AG08396 (cell line): Measurements from ENCODE around the gene HS3ST6.
"Not testable (repeated sequence)": the region's sequence is repeated elsewhere in the genome, so short reads cannot be mapped to it uniquely, and the experiment has no call there.

Experiments used
- DNase-seq: peaks from one replicate; pipeline ENCODE4 v3.0.0; 2012; ENCODE audit warnings: low spot score, mixed read lengths

HS3ST6 gene

DNA sequence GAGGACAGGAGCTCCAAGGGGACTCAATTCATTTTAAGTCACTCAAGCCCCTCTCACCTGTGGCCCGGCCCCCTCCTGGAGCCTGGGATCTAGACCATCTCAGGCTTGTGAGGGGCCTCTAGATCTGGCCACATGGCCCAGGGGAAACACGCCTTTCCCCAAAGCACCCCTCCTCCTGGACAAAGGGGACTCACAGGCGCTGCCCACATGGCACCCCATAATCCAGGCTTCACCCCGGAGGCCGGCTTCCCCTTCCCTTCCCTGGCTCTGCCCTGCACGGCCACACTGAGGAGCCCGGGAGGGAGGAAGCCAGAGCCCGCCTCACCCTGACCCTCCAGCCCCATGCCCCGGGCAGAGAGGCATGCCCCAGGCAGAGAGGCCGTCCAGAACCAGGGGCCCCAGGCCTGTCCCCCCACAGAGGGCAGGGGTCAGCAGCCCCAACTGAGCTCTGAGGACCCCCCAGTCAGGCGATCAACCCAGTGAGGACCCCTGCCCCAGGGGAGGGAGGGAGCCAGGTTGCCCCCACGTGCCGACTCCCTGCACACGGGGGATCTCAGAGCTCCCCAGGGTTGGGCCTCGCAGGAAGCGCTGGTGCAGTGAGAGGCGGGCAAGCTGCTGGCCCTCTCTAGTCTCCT, 10.9 kb downstream of the HS3ST6 start:
- DNase-seq = no peak

DNA sequence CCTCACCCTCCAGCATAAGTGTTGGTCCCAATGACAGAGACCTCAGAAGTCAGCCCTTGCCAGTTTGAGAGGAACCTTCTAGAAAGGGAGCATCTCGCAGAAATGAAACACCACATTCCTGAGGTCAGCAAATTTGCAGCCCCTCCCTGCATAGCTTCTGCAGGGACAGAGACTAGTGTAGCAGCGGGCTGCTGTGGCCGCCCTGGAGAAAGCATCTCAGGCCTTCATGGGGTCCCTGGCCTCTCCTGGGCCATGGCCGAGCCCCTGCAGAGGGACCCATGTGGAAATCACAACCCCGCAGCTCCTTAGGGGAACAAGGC, 11.4 kb downstream of the HS3ST6 start:
- DNase-seq = no peak

DNA sequence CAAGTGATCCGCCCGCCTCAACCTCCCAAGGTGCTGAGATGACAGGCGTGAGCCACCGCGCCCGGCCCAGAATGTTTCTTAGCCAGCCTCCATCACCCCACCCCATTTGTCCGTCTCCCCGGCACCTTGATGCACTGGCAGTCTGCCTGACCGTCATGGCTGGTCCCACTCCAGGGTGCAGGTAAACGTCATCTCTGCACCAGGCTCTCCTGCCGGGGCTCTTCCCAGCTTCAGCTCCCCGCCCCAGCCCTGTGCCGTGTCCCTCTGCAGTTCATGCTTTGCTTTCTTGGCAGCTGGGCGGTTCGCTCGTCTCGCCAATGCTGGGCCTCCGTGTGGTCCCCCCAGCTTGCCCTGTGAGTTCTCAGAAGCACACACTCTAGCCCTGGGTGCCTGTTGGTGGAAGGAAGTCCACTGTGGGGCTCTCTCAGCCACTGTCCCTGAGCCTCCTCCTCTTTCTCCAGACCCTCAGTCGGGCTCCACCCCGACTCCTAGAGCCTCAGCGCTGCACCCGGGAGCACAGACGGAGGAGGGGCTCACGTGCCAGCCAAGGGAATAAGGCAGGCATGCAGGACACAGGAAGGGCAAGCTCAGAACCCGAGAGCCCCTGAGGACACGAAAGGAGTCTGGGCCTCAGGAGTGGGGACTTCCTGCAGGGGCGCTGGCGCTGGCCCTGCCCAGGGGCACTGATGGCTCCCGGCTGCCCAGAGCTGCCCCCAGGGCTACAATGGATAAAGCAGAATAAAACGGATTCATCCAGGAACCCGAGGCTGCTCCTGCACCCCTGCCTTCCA, 12.0 kb downstream of the HS3ST6 start:
- DNase-seq = no peak

- no peak for DNase-seq
Observed at GRCh38 chr16:1903845-1904840, 14.1 kb downstream of the HS3ST6 start.

- no peak for DNase-seq
Observed at GRCh38 chr16:1903220-1903574, 15.0 kb downstream of the HS3ST6 start.

GRCh38 chr16:1902547-1903219, 15.5 kb downstream of the HS3ST6 start:
- DNase-seq = no peak

GRCh38 chr16:1900452-1900774, 17.8 kb downstream of the HS3ST6 start:
- no peak for DNase-seq

GRCh38 chr16:1899641-1900451, 18.4 kb downstream of the HS3ST6 start:
- no peak for DNase-seq

GRCh38 chr16:1897692-1898091, 20.5 kb downstream of the HS3ST6 start:
- DNase-seq = not testable (repeated sequence)

DNA sequence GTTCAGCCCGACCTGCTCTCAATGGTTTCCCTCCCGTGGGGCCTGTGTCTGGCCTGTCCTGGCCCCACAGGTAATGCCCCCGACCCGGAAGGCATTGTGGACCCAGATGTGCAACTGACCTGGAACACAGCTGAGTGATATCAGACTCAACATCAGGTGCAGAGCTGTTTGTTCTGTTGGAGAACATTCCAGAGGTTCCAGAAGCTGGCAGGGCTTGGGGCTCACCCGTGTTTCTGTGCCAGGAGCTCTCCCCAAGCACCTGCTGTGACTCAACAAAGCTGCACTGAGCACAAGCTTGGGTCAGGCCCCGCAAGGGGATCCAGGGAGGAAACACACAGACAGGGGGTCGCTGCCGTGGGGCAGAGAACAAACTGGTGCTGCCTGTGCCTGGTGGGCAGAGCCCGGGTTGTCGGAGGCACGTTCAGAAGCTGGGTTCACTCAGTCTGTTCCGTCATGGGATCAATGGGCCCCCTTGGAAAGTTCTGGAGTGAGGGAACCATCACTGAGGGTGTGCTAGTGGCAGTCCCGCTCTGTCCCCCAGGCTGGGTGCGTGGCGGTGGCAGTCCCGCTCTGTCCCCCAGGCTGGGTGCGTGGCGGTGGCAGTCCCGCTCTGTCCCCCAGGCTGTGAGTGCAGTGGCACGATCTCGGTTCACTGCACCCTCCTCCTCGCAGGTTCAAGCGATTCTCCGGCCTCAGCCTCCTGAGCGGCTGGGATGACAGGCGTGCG, 22.1 kb downstream of the HS3ST6 start:
- no peak for DNase-seq

GRCh38 chr16:1895068-1895467, 23.1 kb downstream of the HS3ST6 start:
- DNase-seq = no peak

- no peak for DNase-seq
Observed at GRCh38 chr16:1890708-1891050, 27.5 kb downstream of the HS3ST6 start.

- no peak for DNase-seq
Observed at GRCh38 chr16:1890024-1890707, 28.0 kb downstream of the HS3ST6 start.

DNA sequence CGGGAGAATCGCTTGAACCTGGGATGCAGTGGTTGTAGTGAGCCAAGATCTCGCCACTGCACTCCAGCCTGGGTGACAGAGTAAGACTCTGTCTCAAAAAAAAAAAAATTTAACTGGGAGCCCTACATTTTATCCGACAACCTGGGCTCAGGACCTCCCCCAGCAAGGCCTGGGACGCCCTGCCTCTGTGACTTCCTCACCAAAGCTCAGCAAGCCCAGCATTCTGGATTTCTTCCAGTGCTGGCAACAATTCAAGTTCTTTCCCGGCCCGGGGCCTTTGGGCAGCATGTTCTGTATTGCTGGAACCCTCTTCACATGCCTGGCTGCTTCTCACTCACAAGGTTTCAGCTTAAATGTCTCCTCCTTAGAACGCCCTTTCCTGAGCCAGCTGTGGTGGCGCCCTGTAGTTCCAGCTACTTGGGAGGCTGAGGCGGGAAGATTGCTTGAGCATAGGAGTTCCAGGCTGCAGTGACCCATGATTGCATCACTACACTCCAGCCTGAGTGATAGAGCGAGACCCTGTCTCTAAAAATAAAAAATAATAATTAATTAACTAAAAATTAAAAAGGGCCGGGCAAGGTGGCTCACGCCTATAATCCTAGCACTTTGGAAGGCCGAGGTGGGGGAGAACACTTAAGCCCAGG, 30.4 kb downstream of the HS3ST6 start:
- DNase-seq = no peak

DNA sequence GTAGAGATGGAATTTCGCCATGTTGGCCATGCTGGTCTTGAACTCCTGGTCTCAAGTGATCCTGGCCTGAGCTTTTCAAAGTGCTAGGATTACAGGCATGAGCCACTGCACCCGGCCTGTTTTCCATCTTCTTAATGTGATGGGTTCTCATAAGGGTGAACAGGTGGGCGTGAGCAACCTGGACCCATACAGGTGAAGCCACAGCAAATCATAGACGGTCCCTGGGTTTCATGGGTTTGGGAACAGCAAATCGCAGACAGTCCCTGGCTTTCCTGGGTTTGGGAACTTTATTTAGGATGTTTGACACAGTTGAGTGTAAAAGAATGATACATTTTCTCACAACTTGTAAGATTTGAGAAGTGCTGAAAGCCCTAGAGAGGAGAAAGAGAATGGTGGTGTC, 33.3 kb downstream of the HS3ST6 start:
- DNase-seq = no peak

GRCh38 chr16:1884155-1884760, 34.0 kb downstream of the HS3ST6 start:
- no peak for DNase-seq

- not testable (repeated sequence) for DNase-seq
Observed at GRCh38 chr16:1881172-1881571, 37.0 kb downstream of the HS3ST6 start.

DNA sequence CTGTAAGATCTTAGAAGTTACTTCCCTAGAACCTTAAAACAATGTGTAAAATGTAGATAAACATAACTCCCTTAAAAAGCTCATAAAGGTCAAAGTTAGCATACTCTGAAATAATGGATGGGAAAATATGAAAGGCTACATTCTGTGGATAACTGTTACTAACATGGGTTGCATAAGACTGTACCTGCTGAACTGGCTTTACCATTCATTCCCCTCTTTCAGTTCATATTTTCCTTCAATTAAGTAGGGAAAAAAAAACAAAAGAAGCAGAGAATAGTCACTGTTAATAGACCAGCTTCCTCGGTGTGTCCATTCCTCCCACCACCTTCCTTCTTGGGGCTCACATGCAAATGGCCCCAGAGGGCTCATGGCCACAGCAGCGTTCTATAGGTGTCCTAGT, 38.7 kb downstream of the HS3ST6 start:
- DNase-seq = no peak

DNA sequence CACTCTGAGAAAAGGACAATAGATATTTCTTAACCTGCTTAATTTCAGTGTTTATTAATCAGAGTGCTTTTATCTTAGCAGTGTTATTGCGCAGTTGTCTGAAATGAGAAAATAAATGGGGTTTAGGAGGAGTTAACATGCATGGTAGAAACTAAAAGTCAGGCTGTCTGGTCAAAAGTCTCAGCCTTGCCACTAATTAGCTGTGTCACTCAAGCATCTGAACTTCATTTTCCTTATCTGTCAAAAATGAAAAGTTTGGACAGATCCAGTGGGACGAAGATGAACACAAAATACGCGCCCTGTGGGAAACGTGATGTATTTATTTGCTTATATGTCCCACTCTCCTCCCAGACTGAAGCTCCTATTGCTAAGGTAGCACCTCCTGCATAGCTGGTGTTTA, 40.0 kb downstream of the HS3ST6 start:
- DNase-seq = no peak
